RWPE1 (cell line): ENCODE measurements around the gene SMIM3.

Experiments used
- CTCF ChIA-PET: fragments of 350-600 bp; sonication (Branson Sonifier 250); formaldehyde crosslinking; extraction: SDS; loops from one replicate; lab custom pipeline; 2021; lab: Yijun Ruan, JAX
- POLR2A ChIA-PET: fragments of 400-600 bp; formaldehyde crosslinking; extraction: SDS; loops from one replicate; lab custom pipeline; 2020; ENCODE audit warnings: antibody characterized with exemption; ENCODE audit not compliant: low non-redundant PET; lab: Yijun Ruan, JAX
- DNase-seq: peaks from one replicate; pipeline ENCODE4 v3.0.0; 2012; ENCODE audit warnings: low spot score
- H3K27ac ChIP-seq: fragments of 450-650 bp; 2 replicates; pipeline ENCODE4 v1.5.1; 2017
- CTCF ChIP-seq: fragments of 450-650 bp; conservative IDR thresholded peaks from 2 replicates; pipeline ENCODE4 v1.5.1; 2017; ENCODE audit warnings: low read depth, mild to moderate bottlenecking

The SMIM3 gene

GRCh38 chr5:150781706-150782614 is 3.4 kb downstream of the SMIM3 start:
- CTCF ChIA-PET = interaction anchor here (0.6 to 1.6 kb wide), 4 partner anchors 18 to 80 kb away, joined by 3 to 6 read pairs (median 4); no protein-coding TSS in a partner anchor
- POLR2A ChIA-PET = interaction anchor here (1.2 kb wide), 1 partner anchor 23 kb away, joined by 6 read pairs; the partner anchor contains the start of gene DCTN4

GRCh38 chr5:150782850-150783249 is 4.3 kb downstream of the SMIM3 start:
- POLR2A ChIA-PET = interaction anchor here (1.2 kb wide), 1 partner anchor 24 kb away, joined by 6 read pairs; the partner anchor contains the start of gene DCTN4
- CTCF ChIA-PET = interaction anchor here (0.9 to 1.0 kb wide), 2 partner anchors 24 to 81 kb away, joined by 3 read pairs; partner anchors contain the start of gene DCTN4
- TF ChIP-seq CTCF = no peak
- peak overlapping the region; percentile 76 for H3K27ac ChIP-seq
- DNase-seq = no peak

More at GRCh38 chr5:150781706-150782614, 3.4 kb downstream of the SMIM3 start:
- no peak for DNase-seq
- no peak for TF ChIP-seq CTCF
- H3K27ac ChIP-seq = no peak overlapping the region

GRCh38 chr5:150783422-150783928 is 4.9 kb downstream of the SMIM3 start:
- peak overlapping the region; percentile 76 for H3K27ac ChIP-seq
- TF ChIP-seq CTCF = no peak
- DNase-seq = peak; percentile 88
- ChIA-PET POLR2A (no interaction called here), CTCF (interaction anchor here (0.6 to 1.3 kb wide), 4 partner anchors 25 to 84 kb away, joined by 3 to 5 read pairs (median 4); partner anchors contain the start of genes DCTN4 and RBM22)

GRCh38 chr5:150785950-150786349 is 7.4 kb downstream of the SMIM3 start:
- H3K27ac ChIP-seq = no peak overlapping the region
- ChIA-PET CTCF (interaction anchor here (1.7 kb wide), 1 partner anchor 15 kb away, joined by 7 read pairs; no protein-coding TSS in a partner anchor), POLR2A (no interaction called here)
- DNase-seq = no peak
- no peak for TF ChIP-seq CTCF

GRCh38 chr5:150786876-150787275 is 8.3 kb downstream of the SMIM3 start:
- no peak for DNase-seq
- CTCF ChIA-PET = interaction anchor here (1.3 to 1.7 kb wide), 3 partner anchors 8 to 60 kb away, joined by 4 to 7 read pairs (median 7); partner anchors contain the start of gene SMIM3
- no peak overlapping the region for H3K27ac ChIP-seq
- POLR2A ChIA-PET = interaction anchor here (0.5 kb wide), 1 partner anchor 155 kb away, joined by 3 read pairs; no protein-coding TSS in a partner anchor
- TF ChIP-seq CTCF = no peak

- CTCF ChIA-PET = interaction anchor here (1.3 to 1.7 kb wide), 3 partner anchors 9 to 59 kb away, joined by 4 to 7 read pairs (median 7); partner anchors contain the start of gene SMIM3
Measured at GRCh38 chr5:150787656-150788055, 9.1 kb downstream of the SMIM3 start.

More at GRCh38 chr5:150787656-150788055, 9.1 kb downstream of the SMIM3 start:
- no peak for DNase-seq
- H3K27ac ChIP-seq = no peak overlapping the region
- POLR2A ChIA-PET = no interaction called here
- TF ChIP-seq CTCF = no peak
